Activated CD8-positive, alpha-beta T cell treated with anti-CD3 and anti-CD28 coated beads, Interleukin-2, amount 10 ng/mL, durations not matched to agents 7 days and 5 days (primary cell): ENCODE data around the gene SIN3A. TPM values are rescaled to one million over a fixed set of nuclear protein-coding genes. Genes with fewer than 3 reads are reported as not detected.
"Not testable (repeated sequence)": the region's sequence is repeated elsewhere in the genome, so short reads cannot be mapped to it uniquely, and the experiment has no call there.

Experiments
- ATAC-seq: fragments of 150-1000 bp; cut with Tn5 transposase; one replicate; pipeline ENCODE4 v1.10.0; 2021; ENCODE audit warnings: moderate library complexity
- CTCF ChIA-PET: fragments of 350-600 bp; sonication (Branson Sonifier 250); formaldehyde crosslinking; loops from one replicate; lab custom pipeline; 2021; ENCODE audit warnings: antibody characterized with exemption; lab: Charles Lee
- POLR2A ChIA-PET: fragments of 350-600 bp; sonication (Branson Sonifier 250); formaldehyde crosslinking; loops from one replicate; lab custom pipeline; 2021; ENCODE audit warnings: antibody characterized with exemption; lab: Charles Lee
- DNase-seq: peaks from one replicate; pipeline ENCODE4 v3.0.0-alpha.2; 2020
- H3K27ac Mint-ChIP-seq: one replicate; pipeline ENCODE4 v1.8.0; 2021; ENCODE audit warnings: mild to moderate bottlenecking, mixed read lengths
- H3K27me3 Mint-ChIP-seq: one replicate; pipeline ENCODE4 v1.8.0; 2021; ENCODE audit warnings: low read depth, mixed read lengths
- H3K36me3 Mint-ChIP-seq: one replicate; pipeline ENCODE4 v1.8.0; 2021; ENCODE audit warnings: low read depth, mixed read lengths
- H3K4me1 Mint-ChIP-seq: one replicate; pipeline ENCODE4 v1.8.0; 2021; ENCODE audit warnings: low read depth, mixed read lengths
- H3K4me3 Mint-ChIP-seq: one replicate; pipeline ENCODE4 v1.8.0; 2021; ENCODE audit warnings: mild to moderate bottlenecking, mixed read lengths
- H3K9me3 Mint-ChIP-seq: one replicate; pipeline ENCODE4 v1.8.0; 2022; ENCODE audit warnings: mixed read lengths; ENCODE audit not compliant: insufficient read depth
- total RNA-seq, 2 experiments: library from RNA; stranded (reverse); gene quantifications; one replicate each; pipeline ENCODE4 v1.2.3, GENCODE V29; 2021

The SIN3A gene
- total RNA-seq, 2 experiments from 2014 or later: 96.7 to 104 TPM

DNA sequence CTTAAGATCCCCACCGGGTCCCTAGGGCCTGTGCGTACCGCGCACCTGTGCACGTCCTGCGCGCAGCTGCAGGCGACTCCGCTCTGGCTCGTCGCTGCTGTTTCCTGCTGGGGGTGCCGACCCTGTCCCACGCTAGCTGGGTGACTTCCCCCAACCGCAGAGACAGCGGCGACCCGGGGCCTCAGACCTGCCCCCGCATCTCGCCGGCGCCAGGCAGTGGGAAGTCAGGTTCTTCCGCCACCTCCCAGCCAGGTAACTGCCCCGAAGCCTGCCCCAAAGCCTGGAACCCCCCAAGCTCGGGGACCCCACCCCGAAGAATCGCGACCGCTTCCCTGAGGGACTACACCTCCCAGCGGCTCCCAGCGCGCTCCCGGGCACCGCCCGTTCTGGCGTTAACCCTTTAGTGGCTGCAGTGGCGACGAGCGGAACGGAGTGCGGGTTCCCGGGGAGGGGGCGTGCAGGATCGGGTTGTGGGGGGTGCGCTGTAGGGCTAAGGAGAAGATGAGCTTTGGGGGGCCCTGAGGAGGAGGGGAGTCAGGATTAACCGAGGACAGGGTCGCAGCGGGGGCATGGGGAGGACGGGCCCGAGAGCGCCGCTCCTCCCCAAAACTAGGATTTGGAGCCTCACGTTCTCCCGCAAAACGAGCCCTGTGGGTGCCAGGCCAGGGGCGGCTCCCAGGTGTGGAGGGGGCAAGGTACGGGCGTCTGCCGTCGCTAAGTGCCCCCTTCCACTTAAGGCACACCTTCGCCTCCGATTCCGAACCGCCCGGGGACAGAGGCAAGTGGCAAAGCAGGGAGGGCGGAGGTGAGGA lies 104.1 kb downstream of the SIN3A start:
- DNase-seq (no peak), ATAC-seq (peak; percentile 20)
- Mint-ChIP-seq H3K9me3 (peaks cover 19% of the 10 kb centered on the region), H3K4me3 (peak overlapping the region; percentile 63), H3K36me3 (peaks cover 45% of the 10 kb centered on the region), H3K27ac (peak overlapping the region; percentile 79), H3K27me3 (peaks cover 18% of the 10 kb centered on the region), H3K4me1 (peaks cover 37% of the 10 kb centered on the region)
- ChIA-PET POLR2A (interaction anchor here (0.7 kb wide), 3 partner anchors 13 to 278 kb away, joined by 3 to 4 read pairs (median 3); partner anchors contain the start of gene SNUPN), CTCF (no interaction called here)

DNA sequence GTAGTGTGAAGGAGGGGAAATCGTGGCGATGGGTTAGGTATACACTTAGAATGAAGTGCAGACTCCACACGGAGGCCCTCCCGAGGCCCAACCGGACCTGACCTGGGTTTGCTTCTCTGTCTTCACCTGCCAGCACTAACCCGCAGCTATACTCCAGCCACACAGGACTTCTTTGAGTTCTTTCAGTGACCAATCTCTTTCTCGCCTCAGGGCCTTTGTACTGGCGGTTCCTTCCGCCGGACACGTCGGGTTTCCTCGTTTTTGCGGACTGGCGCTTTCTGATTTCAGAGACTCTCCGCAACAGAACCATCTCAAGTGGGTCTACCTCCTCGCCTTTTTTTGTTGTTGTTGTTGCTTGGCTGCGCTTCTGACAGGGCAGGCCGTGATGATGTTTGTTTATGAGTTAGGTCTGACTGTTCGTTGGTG lies 104.7 kb downstream of the SIN3A start, which contains the start of gene NEIL1:
Gene NEIL1, plus strand, starts transcription at position 244 of the 426 bp plus-strand sequence. CDS start 1,867 bp downstream, outside the sequence.
- Mint-ChIP-seq H3K27me3 (peaks cover 18% of the 10 kb centered on the region), H3K9me3 (peaks cover 19% of the 10 kb centered on the region), H3K36me3 (peaks cover 39% of the 10 kb centered on the region), H3K27ac (peak within 1 kb of the TSS; percentile 79), H3K4me1 (peaks cover 37% of the 10 kb centered on the region), H3K4me3 (peak within 1 kb of the TSS; percentile 63)
- no peak for DNase-seq
- no peak for ATAC-seq
- ChIA-PET POLR2A (interaction anchor here (0.7 kb wide), 1 partner anchor 279 kb away, joined by 3 read pairs; the partner anchor contains the start of gene SNUPN), CTCF (no interaction called here)

DNA sequence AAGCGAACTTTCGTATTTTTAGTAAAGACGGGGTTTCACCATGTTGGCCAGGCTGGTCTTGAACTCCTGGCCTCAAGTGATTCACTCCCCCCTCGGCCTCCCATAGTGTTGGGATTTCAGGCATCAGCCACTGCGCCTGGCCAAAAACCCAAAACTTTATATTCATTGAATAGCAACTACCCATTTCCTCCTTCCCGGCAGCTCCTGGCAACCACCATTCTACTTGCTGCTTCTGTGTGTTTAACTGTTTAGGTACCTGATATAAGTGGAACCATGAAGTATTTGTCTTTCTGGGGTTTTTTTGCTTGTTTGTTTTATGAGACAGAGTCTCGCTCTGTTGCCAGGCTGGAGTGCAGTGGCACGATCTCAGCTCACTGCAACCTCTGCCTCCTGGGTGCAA lies 107.5 kb downstream of the SIN3A start:
- POLR2A ChIA-PET: interaction anchor here (0.5 kb wide), 1 partner anchor 519 kb away, joined by 3 read pairs; no protein-coding TSS in a partner anchor
- CTCF ChIA-PET: interaction anchor here (0.5 kb wide), 1 partner anchor 120 kb away, joined by 3 read pairs; no protein-coding TSS in a partner anchor
- H3K36me3 Mint-ChIP-seq: peaks cover 26% of the 10 kb centered on the region

DNA sequence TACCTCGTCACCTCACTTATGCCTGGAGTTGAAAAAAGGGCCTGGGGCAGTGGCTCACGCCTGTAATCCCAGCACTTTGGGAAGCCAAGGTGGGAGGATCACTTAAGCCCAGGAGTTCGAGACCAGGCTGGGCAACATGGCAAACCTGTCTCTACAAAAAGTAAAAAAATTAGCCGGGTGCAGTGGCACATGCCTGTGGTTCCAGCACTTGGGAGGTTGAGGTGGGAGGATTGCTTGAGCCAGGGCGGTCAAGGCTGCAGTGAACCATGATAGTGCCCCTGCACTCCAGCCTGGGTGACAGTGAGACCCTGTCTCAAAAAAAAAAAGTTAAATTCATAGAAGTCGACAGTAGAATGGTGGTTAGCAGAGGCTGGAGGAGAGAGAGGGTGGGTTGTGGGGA lies 109.3 kb downstream of the SIN3A start:
- H3K27ac Mint-ChIP-seq: no peak overlapping the region
- no peak for ATAC-seq
- H3K4me3 Mint-ChIP-seq: no peak overlapping the region
- DNase-seq: no peak
- ChIA-PET POLR2A (no interaction called here), CTCF (no interaction called here)
- peaks cover 13% of the 10 kb centered on the region for H3K27me3 Mint-ChIP-seq
- peaks cover 4% of the 10 kb centered on the region for H3K9me3 Mint-ChIP-seq
- H3K4me1 Mint-ChIP-seq: peaks cover 7% of the 10 kb centered on the region
- peaks cover 20% of the 10 kb centered on the region for H3K36me3 Mint-ChIP-seq

More for the DNA sequence above, 107.5 kb downstream of the SIN3A start:
- Mint-ChIP-seq H3K4me1 (peaks cover 16% of the 10 kb centered on the region), H3K27me3 (peaks cover 15% of the 10 kb centered on the region)
- not testable (repeated sequence) for H3K4me3 Mint-ChIP-seq, H3K9me3 Mint-ChIP-seq, ATAC-seq, DNase-seq, H3K27ac Mint-ChIP-seq

DNA sequence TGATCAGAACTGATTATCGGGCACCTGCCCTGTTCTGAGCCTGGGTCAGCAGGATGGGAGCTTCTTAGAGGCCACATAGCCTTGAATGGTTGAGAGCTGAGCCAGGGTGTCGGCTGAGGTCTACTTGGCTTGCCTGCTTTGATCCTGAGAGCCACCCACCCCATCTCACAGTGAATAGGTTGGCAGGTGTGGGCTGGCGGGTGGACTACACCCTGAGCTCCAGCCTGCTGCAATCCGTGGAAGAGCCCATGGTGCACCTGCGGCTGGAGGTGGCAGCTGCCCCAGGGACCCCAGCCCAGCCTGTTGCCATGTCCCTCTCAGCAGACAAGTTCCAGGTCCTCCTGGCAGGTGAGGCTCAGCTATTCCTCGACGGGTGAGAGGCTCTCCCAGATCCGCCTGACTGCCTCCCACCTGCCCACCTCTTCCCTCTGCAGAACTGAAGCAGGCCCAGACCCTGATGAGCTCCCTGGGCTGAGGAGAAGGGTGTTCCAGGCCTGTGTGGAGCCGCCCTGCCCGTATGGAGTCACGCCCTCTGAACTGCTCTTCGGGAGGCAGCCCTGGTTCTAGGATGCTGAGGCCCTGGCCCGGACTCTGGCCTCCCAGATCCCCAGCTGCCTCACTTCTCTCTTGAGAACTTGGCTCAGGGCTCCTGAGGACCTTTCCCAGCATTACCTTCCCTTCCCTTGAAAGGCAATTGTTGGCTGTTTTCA lies 111.8 kb downstream of the SIN3A start:
- no peaks in the 10 kb centered on the region for H3K27me3 Mint-ChIP-seq
- POLR2A ChIA-PET: no interaction called here
- ATAC-seq: no peak
- no peaks in the 10 kb centered on the region for H3K9me3 Mint-ChIP-seq
- no peak overlapping the region for H3K27ac Mint-ChIP-seq
- peaks cover 16% of the 10 kb centered on the region for H3K4me1 Mint-ChIP-seq
- H3K36me3 Mint-ChIP-seq: peaks cover 13% of the 10 kb centered on the region
- CTCF ChIA-PET: no interaction called here
- DNase-seq: no peak
- no peak overlapping the region for H3K4me3 Mint-ChIP-seq

DNA sequence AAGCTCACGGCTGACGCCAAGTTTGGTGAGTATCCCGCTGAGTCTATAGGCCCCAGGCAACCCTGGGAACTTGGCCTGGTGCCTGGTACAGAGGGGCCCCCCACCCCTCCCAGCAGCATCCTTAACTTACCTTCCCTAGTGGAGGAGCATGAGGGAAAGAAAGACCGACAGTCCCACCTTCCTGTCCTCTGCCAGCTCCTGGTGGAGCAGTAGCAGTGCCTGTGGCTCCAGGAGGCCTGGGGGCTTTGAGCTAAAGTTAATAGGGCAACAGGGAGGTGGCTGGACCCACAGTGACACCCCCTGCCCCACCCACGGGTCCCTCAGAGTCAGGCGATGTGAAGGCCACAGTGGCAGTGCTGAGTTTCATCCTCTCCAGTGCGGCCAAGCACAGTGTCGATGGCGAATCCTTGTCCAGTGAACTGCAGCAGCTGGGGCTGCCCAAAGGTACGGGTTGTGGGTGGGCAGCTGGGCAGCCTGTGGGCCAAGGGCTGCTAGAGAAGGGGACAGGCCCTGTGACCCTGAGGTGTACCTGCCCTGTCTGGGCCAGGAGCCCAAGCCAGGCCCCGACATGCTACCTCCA lies 112.7 kb downstream of the SIN3A start:
- H3K36me3 Mint-ChIP-seq: peaks cover 13% of the 10 kb centered on the region
- H3K27ac Mint-ChIP-seq: no peak overlapping the region
- POLR2A ChIA-PET: no interaction called here
- no peak overlapping the region for H3K4me3 Mint-ChIP-seq
- peaks cover 16% of the 10 kb centered on the region for H3K4me1 Mint-ChIP-seq
- ATAC-seq: no peak
- H3K9me3 Mint-ChIP-seq: no peaks in the 10 kb centered on the region
- DNase-seq: no peak
- no peaks in the 10 kb centered on the region for H3K27me3 Mint-ChIP-seq
- CTCF ChIA-PET: no interaction called here

DNA sequence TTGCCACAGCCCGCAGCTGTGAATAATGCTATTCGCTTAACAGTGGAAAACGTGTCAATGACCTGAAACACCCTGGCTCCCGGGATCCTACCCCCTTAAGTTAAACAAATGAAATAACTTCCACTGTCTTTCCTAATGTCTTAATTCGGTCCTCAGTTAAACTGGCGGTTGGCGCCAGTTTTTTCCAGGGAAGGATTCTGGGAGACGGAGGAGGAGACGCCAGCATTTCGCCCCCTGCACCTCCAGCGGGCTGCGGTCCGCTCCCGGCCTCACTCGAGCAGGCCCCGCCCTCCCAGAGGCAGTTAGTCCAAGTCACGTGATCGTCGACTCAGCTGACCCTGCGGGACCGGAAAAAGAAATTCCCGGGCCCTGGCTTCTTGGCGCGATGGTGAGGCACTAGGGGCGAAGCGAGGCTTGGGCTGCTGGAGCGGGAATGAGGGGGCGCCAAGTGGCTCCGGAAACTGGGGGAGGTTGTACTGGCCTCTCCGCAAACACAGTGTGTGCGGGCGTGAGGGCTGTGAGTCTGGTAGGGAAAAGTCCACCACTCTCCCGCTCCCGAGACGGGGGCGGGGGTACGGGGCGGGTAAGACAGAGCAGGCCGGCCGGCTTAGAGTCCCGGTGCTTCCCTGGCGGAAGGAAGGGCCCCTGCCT lies 115.7 kb downstream of the SIN3A start, which contains the start of gene COMMD4:
Gene COMMD4, plus strand, starts transcription at position 359 of the 651 bp plus-strand sequence. Its CDS starts 27 bp downstream, at position 386.
- ChIA-PET CTCF (interaction anchor here (0.8 to 1.6 kb wide), 4 partner anchors 30 to 312 kb away, joined by 3 to 4 read pairs (median 3); partner anchors contain the start of genes MAN2C1 and SNX33), POLR2A (interaction anchor here (1.1 to 3.5 kb wide), 2 partner anchors 19 to 32 kb away, joined by 3 to 12 read pairs; partner anchors contain the start of gene MAN2C1)
- ATAC-seq (peak; percentile 89), DNase-seq (peak; percentile 91)
- Mint-ChIP-seq H3K27me3 (peaks cover 3% of the 10 kb centered on the region), H3K4me3 (peak within 1 kb of the TSS; percentile 96), H3K36me3 (peaks cover 6% of the 10 kb centered on the region), H3K9me3 (no peaks in the 10 kb centered on the region), H3K4me1 (peaks cover 16% of the 10 kb centered on the region), H3K27ac (peak within 1 kb of the TSS; percentile 94)

DNA sequence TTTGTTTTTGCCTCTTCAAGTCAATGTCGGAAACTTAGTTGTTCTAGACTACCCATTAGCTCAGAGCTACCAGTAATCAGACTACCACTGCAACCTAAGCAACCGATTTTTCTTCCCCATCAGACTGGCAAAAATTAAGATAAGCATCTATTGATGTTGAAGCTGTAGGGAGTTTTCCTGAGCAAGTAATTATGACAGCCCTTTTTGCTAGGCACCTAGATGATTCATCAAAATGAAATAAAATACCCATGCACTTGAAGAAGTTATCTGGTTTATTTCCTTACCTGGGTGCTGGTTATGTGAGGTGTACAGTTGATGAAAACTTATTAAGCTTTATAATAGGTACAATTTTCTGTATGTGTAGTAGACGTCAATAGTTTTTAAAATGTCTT lies 116.2 kb downstream of the SIN3A start:
- no peak for ATAC-seq
- peak overlapping the region; percentile 94 for H3K27ac Mint-ChIP-seq
- H3K4me1 Mint-ChIP-seq: peaks cover 16% of the 10 kb centered on the region

DNA sequence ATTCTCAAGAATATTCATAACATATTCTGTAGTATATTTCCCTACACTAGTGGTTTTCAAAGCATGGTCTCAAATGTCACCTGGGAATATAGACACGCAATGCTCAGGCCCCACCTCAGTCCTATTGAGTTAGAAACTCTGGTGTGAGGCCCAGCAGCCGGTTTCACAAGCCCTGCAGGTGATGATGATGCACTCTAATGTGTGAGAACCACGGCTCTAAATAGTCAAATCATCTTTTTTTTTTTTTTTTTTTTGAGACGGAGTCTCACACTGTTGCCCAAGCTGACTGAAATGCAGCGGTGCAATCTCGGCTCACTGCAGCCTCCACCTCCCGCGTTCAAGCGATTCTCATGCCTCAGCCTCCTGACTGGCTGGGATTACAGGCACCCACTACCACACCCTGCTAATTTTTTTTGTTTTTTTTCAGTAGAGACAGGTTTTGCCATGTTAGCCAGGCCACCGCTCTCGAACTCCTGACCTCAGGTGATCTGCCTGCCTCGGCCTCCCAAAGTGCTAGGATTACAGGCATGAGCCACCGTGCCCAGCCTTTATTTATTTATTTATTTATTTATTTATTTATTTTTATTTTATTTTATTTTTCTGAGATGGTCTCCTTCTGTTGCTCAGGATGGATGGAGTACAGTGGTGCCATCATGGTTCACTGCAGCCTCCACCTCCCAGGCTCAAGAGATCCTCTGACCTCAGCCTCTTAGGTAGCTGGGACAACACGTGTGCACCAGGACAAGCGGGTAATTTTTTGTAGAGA lies 117.7 kb downstream of the SIN3A start:
- H3K36me3 Mint-ChIP-seq, H3K9me3 Mint-ChIP-seq, H3K4me3 Mint-ChIP-seq, ATAC-seq, DNase-seq, H3K27me3 Mint-ChIP-seq, H3K27ac Mint-ChIP-seq: not testable (repeated sequence)
- CTCF ChIA-PET: interaction anchor here (1.6 kb wide), 1 partner anchor 34 kb away, joined by 4 read pairs; the partner anchor contains the start of gene MAN2C1
- H3K4me1 Mint-ChIP-seq: peaks cover 16% of the 10 kb centered on the region
- POLR2A ChIA-PET: interaction anchor here (3.5 kb wide), 1 partner anchor 34 kb away, joined by 12 read pairs; the partner anchor contains the start of gene MAN2C1

More for the DNA sequence above, 116.2 kb downstream of the SIN3A start:
- DNase-seq: no peak
- Mint-ChIP-seq H3K4me3 (peak overlapping the region; percentile 96), H3K9me3 (no peaks in the 10 kb centered on the region), H3K36me3 (peaks cover 5% of the 10 kb centered on the region), H3K27me3 (peaks cover 3% of the 10 kb centered on the region)
- ChIA-PET POLR2A (interaction anchor here (1.1 to 3.5 kb wide), 2 partner anchors 19 to 33 kb away, joined by 3 to 12 read pairs; partner anchors contain the start of gene MAN2C1), CTCF (interaction anchor here (0.8 to 1.6 kb wide), 4 partner anchors 29 to 313 kb away, joined by 3 to 4 read pairs (median 3); partner anchors contain the start of genes MAN2C1 and SNX33)

DNA sequence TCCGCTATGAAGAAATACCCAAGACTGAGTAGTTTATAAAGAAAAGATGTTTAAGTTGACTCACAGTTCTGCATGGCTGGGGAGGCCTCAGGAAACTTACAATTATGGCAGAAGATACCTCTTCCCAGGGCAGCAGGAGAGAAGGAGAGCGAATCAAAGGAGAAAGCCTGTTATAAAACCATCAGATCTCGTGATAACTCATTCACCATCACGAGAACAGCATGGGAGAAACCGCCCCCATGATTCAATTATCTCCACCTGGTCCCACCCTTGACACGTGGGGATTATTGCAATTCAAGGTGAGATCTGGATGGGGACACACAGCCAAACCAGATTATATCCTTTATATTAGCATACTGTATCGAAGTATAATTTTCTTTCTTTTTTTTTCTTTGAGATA lies 119.4 kb downstream of the SIN3A start:
- H3K4me1 Mint-ChIP-seq: peaks cover 16% of the 10 kb centered on the region
- H3K9me3 Mint-ChIP-seq, ATAC-seq, DNase-seq, H3K27me3 Mint-ChIP-seq, H3K4me3 Mint-ChIP-seq, CTCF ChIA-PET, H3K27ac Mint-ChIP-seq, H3K36me3 Mint-ChIP-seq, POLR2A ChIA-PET: not testable (repeated sequence)
